GM19438 (cell line): ENCODE data around the gene MIF4GD.
"Not testable (repeated sequence)": the region's sequence is repeated elsewhere in the genome, so short reads cannot be mapped to it uniquely, and the experiment has no call there.

Experiments used
- ATAC-seq: cut with Tn5 transposase; IDR thresholded peaks from one replicate; pipeline ENCODE4 v1.9.1; 2021; ENCODE audit warnings: low read depth; ENCODE audit not compliant: unreplicated experiment

MIF4GD gene

GRCh38 chr17:75262112-75262606 lies 8.9 kb downstream of the MIF4GD start:
- no peak for ATAC-seq

- ATAC-seq: peak; percentile 91
Observed at GRCh38 chr17:75261336-75262111, 9.5 kb downstream of the MIF4GD start, which contains the start of the genes GGA3 and MRPS7. Gene GGA3 (minus strand): TSS chr17:75261606. CDS start chr17:75261587, 19 bp downstream. Gene MRPS7 (plus strand): TSS chr17:75261879. CDS start chr17:75261901, 22 bp downstream.

GRCh38 chr17:75260641-75261335 lies 10.2 kb downstream of the MIF4GD start:
- peak; percentile 20 for ATAC-seq

- not testable (repeated sequence) for ATAC-seq
Observed at GRCh38 chr17:75257228-75257627, 13.8 kb downstream of the MIF4GD start.

- not testable (repeated sequence) for ATAC-seq
Observed at GRCh38 chr17:75255954-75256698, 14.9 kb downstream of the MIF4GD start.

- ATAC-seq: no peak
Observed at GRCh38 chr17:75252039-75252816, 18.8 kb downstream of the MIF4GD start.

- ATAC-seq: peak; percentile 87
Observed at GRCh38 chr17:75250009-75250471, 21.0 kb downstream of the MIF4GD start.

GRCh38 chr17:75249564-75249963 lies 21.5 kb downstream of the MIF4GD start:
- no peak for ATAC-seq

- ATAC-seq: no peak
Observed at GRCh38 chr17:75246404-75246803, 24.6 kb downstream of the MIF4GD start.

- no peak for ATAC-seq
Observed at GRCh38 chr17:75245011-75245410, 26.0 kb downstream of the MIF4GD start.

GRCh38 chr17:75244133-75244866 lies 26.7 kb downstream of the MIF4GD start:
- ATAC-seq: no peak

GRCh38 chr17:75242461-75243042 lies 28.5 kb downstream of the MIF4GD start:
- no peak for ATAC-seq

- ATAC-seq: no peak
Observed at GRCh38 chr17:75241996-75242460, 29.0 kb downstream of the MIF4GD start.

GRCh38 chr17:75241502-75241901 lies 29.5 kb downstream of the MIF4GD start:
- no peak for ATAC-seq

- ATAC-seq: no peak
Observed at GRCh38 chr17:75241143-75241430, 29.9 kb downstream of the MIF4GD start.

- no peak for ATAC-seq
Observed at GRCh38 chr17:75240394-75241142, 30.5 kb downstream of the MIF4GD start.

- no peak for ATAC-seq
Observed at GRCh38 chr17:75239778-75240393, 31.1 kb downstream of the MIF4GD start.

- ATAC-seq: no peak
Observed at GRCh38 chr17:75239214-75239613, 31.8 kb downstream of the MIF4GD start.
